HFF-Myc (cell line): ENCODE data around the gene TPO.

Experiments used
- DNase-seq: peaks from one replicate; pipeline ENCODE4 v3.0.0-alpha.2; 2011; ENCODE audit warnings: low read depth; ENCODE audit errors: extremely low read depth
- H3K4me3 ChIP-seq: replicated peaks from 2 replicates; pipeline ENCODE4 v1.5.1; 2011; ENCODE audit warnings: low read depth, mild to moderate bottlenecking, control low read depth, low read length
- CTCF ChIP-seq: IDR thresholded peaks from 2 replicates; pipeline ENCODE4 v1.5.1; 2012; ENCODE audit warnings: mild to moderate bottlenecking, low read depth, low read length, control low read depth; ENCODE audit errors: missing control alignments

The TPO gene

GRCh38 chr2:1518867-1519530 is 105.7 kb downstream of the TPO start:
- no peak for DNase-seq
- no peak overlapping the region for H3K4me3 ChIP-seq
- no peak for TF ChIP-seq CTCF

GRCh38 chr2:1521191-1521877 is 108.1 kb downstream of the TPO start:
- no peak for TF ChIP-seq CTCF
- DNase-seq: no peak
- H3K4me3 ChIP-seq: no peak overlapping the region

- TF ChIP-seq CTCF: no peak
- no peak for DNase-seq
- no peak overlapping the region for H3K4me3 ChIP-seq
These were observed 108.9 kb downstream of the TPO start for GRCh38 chr2:1521878-1522830.

- no peak for TF ChIP-seq CTCF
These were observed 114.1 kb downstream of the TPO start for GRCh38 chr2:1527153-1527992.

GRCh38 chr2:1528273-1529064 is 115.2 kb downstream of the TPO start:
- TF ChIP-seq CTCF: no peak
- DNase-seq: no peak
- H3K4me3 ChIP-seq: no peak overlapping the region

More at GRCh38 chr2:1527153-1527992, 114.1 kb downstream of the TPO start:
- no peak overlapping the region for H3K4me3 ChIP-seq
- DNase-seq: no peak
